BJ (cell line): Measurements from ENCODE around the gene F13B. TPM values are rescaled to one million over a fixed set of nuclear protein-coding genes. Genes with fewer than 3 reads are reported as not detected.

Source experiments
- CTCF ChIA-PET: fragments of 350-600 bp; formaldehyde crosslinking; extraction: SDS; loops from one replicate; lab custom pipeline; 2021; ENCODE audit warnings: antibody characterized with exemption, inconsistent platforms; lab: Yijun Ruan, JAX
- POLR2A ChIA-PET: fragments of 300-600 bp; sonication (Branson Sonifier 250); formaldehyde crosslinking; extraction: SDS; loops from one replicate; lab custom pipeline; 2021; ENCODE audit warnings: antibody characterized with exemption; lab: Charles Lee
- DNase-seq: peaks from one replicate; pipeline ENCODE4 v3.0.0-alpha.2; 2011; ENCODE audit warnings: low read depth
- H3K27me3 ChIP-seq: 2 replicates; pipeline ENCODE4 v1.6.0; 2011; ENCODE audit warnings: low read length; ENCODE audit not compliant: control insufficient read depth, insufficient read depth
- H3K36me3 ChIP-seq: 2 replicates; pipeline ENCODE4 v1.5.1; 2011; ENCODE audit warnings: low read length; ENCODE audit not compliant: control insufficient read depth, insufficient read depth
- H3K4me3 ChIP-seq: 2 replicates; pipeline ENCODE4 v1.5.1; 2011; ENCODE audit warnings: low read depth, mild to moderate bottlenecking, control low read depth, low read length
- polyA plus RNA-seq: library from polyadenylated mRNA; depleted of rRNA; stranded (reverse); fragments of >200 nt; gene quantifications from 2 replicates; pipeline ENCODE4 v1.2.3, GENCODE V29; 2011
- TF ChIP-seq, protein P1 (sequence below): IDR thresholded peaks from 2 replicates; pipeline ENCODE4 v1.5.1; 2011; ENCODE audit warnings: low read depth, mild to moderate bottlenecking, control low read depth, inconsistent platforms, low read length, moderate library complexity; ENCODE audit not compliant: insufficient read depth

Gene F13B
- polyA plus RNA-seq, 1 experiment: not detected

DNA sequence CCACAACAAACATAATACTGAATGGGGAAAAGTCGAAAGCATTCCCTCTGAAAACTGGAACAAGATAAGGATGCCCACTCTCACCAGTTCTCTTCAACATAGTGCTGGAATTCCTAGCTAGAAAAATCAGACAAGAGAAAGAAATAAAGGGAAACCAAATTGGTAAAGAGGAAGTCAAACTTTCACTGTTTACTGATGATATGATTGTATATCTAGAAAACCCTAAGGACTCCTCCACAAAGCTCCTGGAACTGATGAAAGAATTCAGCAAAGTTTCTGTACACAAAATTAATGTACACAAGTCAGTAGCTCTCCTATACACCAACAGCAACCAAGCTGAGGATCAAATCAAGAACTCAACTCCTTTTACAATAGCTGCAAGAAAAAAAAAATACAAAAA, 6.9 kb upstream of the F13B start:
- TF ChIP-seq, protein P1, sequence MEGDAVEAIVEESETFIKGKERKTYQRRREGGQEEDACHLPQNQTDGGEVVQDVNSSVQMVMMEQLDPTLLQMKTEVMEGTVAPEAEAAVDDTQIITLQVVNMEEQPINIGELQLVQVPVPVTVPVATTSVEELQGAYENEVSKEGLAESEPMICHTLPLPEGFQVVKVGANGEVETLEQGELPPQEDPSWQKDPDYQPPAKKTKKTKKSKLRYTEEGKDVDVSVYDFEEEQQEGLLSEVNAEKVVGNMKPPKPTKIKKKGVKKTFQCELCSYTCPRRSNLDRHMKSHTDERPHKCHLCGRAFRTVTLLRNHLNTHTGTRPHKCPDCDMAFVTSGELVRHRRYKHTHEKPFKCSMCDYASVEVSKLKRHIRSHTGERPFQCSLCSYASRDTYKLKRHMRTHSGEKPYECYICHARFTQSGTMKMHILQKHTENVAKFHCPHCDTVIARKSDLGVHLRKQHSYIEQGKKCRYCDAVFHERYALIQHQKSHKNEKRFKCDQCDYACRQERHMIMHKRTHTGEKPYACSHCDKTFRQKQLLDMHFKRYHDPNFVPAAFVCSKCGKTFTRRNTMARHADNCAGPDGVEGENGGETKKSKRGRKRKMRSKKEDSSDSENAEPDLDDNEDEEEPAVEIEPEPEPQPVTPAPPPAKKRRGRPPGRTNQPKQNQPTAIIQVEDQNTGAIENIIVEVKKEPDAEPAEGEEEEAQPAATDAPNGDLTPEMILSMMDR: no peak
- POLR2A ChIA-PET: no interaction called here

DNA sequence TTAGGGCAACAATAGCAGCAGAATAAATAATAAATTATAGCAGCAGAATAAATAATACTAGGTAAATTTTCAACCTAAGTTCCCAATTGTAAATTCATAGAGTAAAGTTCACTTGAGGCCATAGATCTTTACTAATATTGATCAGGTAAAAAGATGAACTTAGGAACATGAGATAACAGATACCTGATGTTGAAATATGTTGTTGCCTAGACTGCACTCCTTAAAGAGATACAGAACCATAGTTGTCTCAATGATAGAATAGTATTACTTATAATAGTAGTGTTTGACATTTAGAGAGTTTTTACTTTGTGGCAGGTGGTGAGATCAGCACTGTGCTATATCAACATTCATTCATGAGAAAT, 378 bp upstream of the F13B start:
- Histone ChIP-seq H3K27me3 (no peaks in the 10 kb centered on the region), H3K4me3 (no peak overlapping the region), H3K36me3 (no peaks in the 10 kb centered on the region)
- ChIA-PET CTCF (no interaction called here), POLR2A (no interaction called here)
- TF ChIP-seq, protein P1: no peak
- DNase-seq: no peak

More for the DNA sequence above, 6.9 kb upstream of the F13B start:
- Histone ChIP-seq H3K36me3 (no peaks in the 10 kb centered on the region), H3K27me3 (no peaks in the 10 kb centered on the region), H3K4me3 (no peak overlapping the region)
- no peak for DNase-seq
- CTCF ChIA-PET: no interaction called here

DNA sequence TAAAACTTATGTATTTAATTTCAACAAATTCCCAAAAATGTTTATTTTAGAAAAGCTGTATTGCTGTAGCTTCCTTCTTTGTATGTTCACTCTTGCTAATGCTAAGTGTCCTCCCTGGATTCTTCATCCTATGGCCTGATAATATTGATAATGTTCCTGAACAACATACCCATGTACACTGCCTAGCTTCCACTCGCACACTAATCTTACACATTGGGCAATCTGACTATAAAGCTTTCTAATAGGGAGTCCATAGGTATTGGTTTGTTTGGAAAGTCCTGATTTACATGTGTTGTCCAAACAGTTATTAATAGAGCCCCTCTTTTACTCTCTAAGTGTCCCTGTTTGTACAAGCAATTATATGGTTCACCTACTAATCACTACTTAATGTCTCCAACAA, 783 bp downstream of the F13B start:
- CTCF ChIA-PET: interaction anchor here (0.5 kb wide), 1 partner anchor 29 kb away, joined by 3 read pairs; no protein-coding TSS in a partner anchor
- POLR2A ChIA-PET: no interaction called here
- DNase-seq: no peak
- Histone ChIP-seq H3K36me3 (no peaks in the 10 kb centered on the region), H3K4me3 (no peak overlapping the region), H3K27me3 (no peaks in the 10 kb centered on the region)
- TF ChIP-seq, protein P1: no peak

DNA sequence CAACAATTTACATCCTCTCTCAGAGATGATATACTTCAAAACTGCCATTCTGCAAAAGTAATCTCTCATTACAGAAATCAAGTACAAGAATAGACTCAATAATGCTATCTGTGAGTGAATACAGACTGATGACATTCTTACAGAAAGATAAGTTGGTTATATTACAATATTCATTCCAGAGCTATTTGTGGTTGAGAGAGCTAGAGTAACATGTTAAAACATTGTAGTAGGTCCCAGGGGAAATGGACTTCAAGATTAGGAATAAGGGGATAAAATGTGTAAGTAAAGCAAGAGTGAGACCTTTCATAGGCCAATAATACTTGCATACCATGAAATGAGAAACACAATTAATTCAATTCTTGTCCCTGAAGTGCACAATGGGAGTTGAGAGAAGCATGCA, 1.5 kb downstream of the F13B start:
- H3K27me3 ChIP-seq: no peaks in the 10 kb centered on the region
- TF ChIP-seq, protein P1: no peak
- no peak overlapping the region for H3K4me3 ChIP-seq
- no peak for DNase-seq
- ChIA-PET CTCF (interaction anchor here (0.5 to 0.8 kb wide), 2 partner anchors 18 to 30 kb away, joined by 3 to 4 read pairs; no protein-coding TSS in a partner anchor), POLR2A (no interaction called here)
- no peaks in the 10 kb centered on the region for H3K36me3 ChIP-seq

DNA sequence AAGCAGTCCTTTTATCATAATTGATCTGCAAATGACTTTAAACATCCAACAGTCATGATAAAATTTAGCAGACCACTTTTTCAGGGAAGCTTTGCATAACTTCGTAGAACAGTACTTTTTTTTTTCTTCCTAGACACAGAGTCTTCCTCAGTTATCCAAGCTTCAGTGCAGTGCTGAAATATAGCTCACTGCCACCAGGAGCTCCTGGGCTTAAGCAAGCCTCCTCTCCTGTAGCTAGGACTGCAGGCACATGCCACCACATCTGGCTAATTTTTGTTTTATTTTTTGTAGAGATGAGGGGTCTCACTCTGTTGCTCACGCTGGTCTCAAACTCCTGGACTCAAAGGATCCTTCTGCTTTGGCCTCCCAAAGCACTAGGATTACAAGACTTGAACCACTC, 3.8 kb downstream of the F13B start:
- no peaks in the 10 kb centered on the region for H3K36me3 ChIP-seq
- POLR2A ChIA-PET: no interaction called here
- no peaks in the 10 kb centered on the region for H3K27me3 ChIP-seq
- H3K4me3 ChIP-seq: no peak overlapping the region
- CTCF ChIA-PET: interaction anchor here (0.9 kb wide), 1 partner anchor 10 kb away, joined by 4 read pairs; no protein-coding TSS in a partner anchor
- TF ChIP-seq, protein P1: no peak
- DNase-seq: no peak
